Renal cortex interstitium (tissue), 11 donors: Measurements from ENCODE around the gene DIAPH2. TPM values are rescaled to one million over a fixed set of nuclear protein-coding genes. Genes with fewer than 3 reads are reported as not detected.
"Not testable (repeated sequence)": the region's sequence is repeated elsewhere in the genome, so short reads cannot be mapped to it uniquely, and the experiment has no call there.

Experiments
- DNase-seq, 11 donors: peaks; one replicate each; pipeline ENCODE4 v3.0.0-alpha.2; 2013; ENCODE audit warnings: low read depth in 9 of 11, low spot score in 4 of 11; ENCODE audit errors: extremely low read depth in 1 of 11
- polyA plus RNA-seq, 3 donors: library from polyadenylated mRNA; unstranded; fragments of 120-200 nt; gene quantifications; one replicate each; pipeline ENCODE4 v1.2.1, GENCODE V29; 2013; ENCODE audit not compliant: insufficient read length in 3 of 3

Gene DIAPH2
- polyA plus RNA-seq, 3 donors = 7.8 to 8.9 (median 8.7) TPM

GRCh38 chrX:97387004-97387403 lies 702.4 kb downstream of the DIAPH2 start:
- DNase-seq = no peak

- no peak for DNase-seq
Measured at GRCh38 chrX:97389761-97390192, 705.1 kb downstream of the DIAPH2 start.

DNA sequence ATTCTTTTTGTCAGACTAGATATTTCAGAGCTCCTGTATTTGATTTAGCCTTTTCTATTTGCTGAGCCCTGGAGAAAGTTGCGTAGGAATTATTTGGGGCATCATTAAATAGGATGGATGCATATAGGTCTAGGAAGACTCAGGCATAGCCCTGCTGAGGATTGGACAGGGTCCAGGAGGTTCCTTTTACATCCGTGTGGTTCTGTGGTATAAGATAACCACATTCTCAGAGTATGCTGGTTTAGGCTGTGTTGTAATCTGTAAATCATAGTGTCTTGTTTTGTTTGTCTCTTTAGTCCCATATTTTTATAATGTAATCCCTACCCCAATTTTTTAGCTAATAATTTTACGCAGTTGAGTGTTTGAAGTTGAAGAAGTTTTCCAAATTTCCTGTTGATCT lies 712.7 kb downstream of the DIAPH2 start:
- no peak for DNase-seq

DNA sequence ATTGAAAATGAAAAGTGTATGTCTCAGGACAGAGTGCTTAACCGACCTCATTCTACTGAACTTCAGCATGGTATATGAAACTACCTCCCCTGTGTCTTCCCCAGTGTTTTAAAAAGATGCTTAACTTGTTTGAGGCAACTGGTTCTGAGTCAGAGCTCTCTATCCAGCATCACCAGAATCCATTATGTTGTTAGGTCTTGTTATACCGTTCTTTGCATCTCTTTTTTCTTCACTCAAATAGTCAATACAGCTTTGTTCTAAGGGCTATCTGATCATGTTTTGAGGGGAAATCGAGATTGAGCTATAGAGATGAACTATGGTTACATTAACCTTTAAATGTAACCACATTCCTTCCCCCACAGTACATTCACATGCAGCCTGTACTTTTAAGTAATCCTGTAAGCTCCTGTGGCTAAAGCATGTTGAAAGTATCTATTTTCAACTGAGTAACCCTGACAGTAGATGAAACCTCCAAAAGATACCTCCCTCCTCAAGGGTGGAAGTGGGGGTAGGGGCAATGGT lies 713.4 kb downstream of the DIAPH2 start:
- no peak for DNase-seq

DNA sequence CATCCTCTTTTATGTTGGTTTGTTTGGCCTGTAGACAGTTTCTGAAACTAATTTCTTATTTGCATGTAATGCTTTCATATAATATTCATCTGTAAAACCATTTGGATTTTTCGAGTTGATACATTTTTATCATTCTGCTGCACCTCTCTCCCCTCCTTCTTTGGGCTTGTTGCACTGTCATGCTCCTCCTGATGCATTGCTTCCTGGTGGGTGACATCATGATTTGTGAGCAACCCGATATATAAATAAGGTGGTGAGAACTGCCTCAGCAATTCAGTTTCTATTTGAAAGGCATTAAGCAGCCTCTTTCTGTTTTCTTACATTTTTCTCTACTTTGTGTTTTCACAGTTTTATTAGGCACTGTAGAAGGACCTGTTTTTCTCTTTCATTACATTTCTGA lies 714.8 kb downstream of the DIAPH2 start:
- DNase-seq = no peak

DNA sequence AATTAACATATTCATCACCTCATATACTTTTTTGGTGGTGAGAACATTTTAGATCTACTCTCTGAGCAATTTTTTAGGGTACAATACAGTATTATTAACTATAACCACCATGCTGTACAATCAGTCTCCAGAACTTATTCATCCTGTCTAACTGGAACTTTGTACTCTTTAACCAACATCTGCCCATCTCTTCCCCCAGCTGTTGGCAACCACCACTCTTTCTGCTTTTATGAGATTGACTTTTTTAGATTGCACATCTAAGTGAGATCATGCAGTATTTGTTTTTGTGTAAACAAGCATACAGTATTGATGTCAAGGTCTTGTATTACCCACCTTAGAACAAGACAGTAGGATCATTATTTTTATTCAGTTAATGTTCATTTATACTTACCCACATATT lies 715.9 kb downstream of the DIAPH2 start:
- DNase-seq = no peak

- no peak for DNase-seq
Measured at GRCh38 chrX:97401154-97401553, 716.5 kb downstream of the DIAPH2 start.

- DNase-seq = no peak
Measured at GRCh38 chrX:97401586-97402136, 717.0 kb downstream of the DIAPH2 start.

DNA sequence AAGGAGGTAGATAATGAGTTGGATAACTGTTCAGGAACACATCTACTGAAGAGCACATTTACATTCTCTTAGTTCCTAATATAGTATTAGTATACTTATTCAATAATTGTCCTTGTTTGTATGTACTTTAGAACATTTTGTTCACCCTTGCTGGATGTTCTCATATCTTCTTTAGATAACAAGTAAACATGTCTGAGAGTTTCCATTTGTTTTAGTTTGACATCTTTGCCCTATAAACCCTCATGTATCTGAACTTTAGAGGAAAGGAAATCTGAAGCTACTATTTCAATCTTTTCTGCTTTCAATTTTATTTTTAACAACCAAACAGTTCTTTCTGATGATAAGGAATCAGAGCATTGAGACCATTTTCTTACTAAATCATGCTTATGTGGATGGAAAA lies 717.7 kb downstream of the DIAPH2 start:
- no peak for DNase-seq

DNA sequence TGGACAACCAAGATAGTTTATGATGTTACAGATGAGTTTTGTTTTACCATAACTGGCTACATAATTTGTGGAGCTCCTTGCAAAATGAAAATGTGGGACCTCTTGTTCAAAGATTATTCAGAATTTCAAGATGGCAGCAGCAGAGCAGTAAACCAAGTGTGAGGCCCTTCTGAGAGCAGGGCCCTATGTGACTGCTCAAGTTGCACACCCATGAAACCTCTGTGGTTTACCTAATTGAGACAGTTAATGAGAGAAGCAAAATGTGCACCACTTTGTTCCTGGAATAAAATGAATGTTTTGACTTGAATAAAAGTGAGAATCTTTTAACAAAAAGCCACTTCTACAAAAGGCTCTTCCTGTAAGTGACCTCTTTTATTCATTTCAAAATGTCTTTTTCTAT lies 718.3 kb downstream of the DIAPH2 start:
- DNase-seq = no peak

- DNase-seq = no peak
Measured at GRCh38 chrX:97405031-97405660, 720.5 kb downstream of the DIAPH2 start.

DNA sequence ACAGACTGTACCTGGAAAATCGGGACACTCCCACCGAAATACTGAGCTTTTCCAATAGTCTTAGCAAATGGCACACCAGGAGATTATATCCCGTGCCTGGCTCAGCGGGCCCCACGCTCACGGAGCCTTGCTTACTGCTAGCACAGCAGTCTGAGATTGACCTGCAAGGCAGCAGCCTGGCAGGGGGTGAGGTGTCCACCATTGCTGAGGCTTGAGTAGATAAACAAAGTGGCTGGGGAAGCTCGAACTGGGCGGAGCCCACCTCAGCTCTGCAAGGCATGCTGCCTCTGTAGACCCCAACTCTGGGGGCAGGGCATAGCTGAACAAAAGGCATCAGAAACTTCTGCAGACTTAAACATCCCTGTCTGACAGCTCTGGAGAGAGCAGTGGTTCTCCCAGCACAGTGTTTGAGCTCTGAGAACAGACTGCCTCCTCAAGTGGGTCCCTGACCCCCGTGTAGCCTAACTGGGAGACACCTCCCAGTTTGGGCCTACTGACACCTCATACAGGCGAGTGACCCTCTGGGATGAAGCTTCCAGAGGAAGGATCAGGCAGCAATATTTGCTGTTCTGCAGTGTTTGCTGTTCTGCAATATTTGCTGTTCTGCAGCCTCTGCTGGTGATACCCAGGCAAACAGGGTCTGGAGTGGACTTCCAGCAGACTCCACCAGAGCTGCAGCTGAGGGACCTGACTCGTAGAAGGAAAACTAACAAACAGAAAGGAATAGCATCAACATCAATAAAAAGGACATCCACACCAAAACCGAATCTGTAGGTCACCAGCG lies 725.2 kb downstream of the DIAPH2 start:
- not testable (repeated sequence) for DNase-seq

- DNase-seq = no peak
Measured at GRCh38 chrX:97416461-97416860, 731.8 kb downstream of the DIAPH2 start.

DNA sequence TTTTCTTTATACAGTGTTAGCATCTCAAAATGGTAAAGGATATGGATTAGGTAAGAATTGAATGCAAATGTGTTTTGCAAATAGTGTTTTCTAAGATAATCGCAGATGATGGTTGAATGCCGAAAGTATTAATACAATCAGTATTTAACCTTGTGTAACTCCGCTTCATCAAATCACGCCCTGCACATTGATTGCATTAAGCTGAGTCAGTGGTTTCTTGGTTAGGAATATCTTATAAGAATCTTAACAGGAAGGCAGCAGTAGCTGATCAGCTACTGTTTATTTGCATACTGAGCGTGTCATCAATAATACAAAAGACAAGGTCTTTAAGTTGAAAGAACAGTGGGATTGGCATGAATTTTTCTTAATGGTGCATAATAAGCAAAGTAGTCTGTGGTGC lies 744.5 kb downstream of the DIAPH2 start:
- no peak for DNase-seq

- no peak for DNase-seq
Measured at GRCh38 chrX:97431281-97431680, 746.6 kb downstream of the DIAPH2 start.

- DNase-seq = no peak
Measured at GRCh38 chrX:97446298-97446882, 761.7 kb downstream of the DIAPH2 start.

DNA sequence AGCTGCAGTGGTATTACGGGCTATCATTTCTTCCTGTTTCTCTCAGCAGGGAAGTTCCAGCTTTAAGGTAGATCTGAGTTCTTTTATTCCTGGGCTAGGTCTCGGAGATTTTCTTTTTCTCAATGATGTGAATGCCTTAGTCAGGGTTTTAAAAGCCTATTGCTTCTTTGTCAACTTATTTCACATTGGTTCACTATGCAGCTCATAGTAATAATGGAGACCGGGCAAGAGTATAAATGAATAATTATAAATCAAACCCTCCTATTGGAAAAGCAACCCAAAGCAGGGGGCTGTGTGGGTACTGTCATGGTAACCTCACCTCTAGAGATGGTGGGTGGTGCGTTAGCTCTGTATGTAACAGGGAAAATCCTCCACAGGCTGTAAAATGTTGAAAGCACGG lies 762.7 kb downstream of the DIAPH2 start:
- DNase-seq = no peak

- no peak for DNase-seq
Measured at GRCh38 chrX:97452283-97452682, 767.6 kb downstream of the DIAPH2 start.

DNA sequence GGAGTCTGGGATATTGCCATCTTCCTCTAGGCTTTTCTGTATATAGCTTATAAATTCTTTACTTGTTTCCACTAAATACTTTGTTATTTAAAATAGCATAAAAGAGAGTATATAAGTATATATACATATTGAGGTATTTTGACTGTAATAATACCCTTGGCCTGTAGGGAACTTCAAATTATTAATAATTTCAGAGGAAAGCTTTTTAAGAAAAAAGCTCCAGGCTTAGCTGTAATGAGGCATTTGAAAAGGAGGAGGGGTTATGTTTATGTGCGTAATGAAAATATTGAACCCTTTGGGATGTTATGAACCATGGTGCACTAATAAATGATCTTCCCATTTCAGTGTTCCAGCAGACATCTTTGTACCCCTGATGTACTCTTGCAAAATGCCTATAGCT lies 777.1 kb downstream of the DIAPH2 start:
- DNase-seq = no peak

DNA sequence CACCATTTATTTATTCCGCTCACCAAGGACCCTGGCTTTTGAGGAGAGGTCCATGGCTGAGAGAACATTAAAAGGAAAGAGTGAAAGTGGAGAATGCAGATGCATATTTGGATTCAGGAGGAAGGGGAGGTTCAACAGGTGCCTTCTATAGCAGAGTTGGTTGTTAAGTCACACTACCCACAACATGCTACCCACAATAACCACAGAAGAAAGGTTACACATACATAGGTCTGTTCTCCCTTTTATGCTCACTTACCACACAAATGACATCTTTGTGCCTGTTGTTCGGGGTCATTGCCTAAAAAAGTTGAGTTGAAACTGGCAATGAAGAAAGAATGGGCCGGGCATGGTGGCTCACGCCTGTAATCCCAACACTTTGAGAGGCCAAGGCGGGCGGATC lies 786.4 kb downstream of the DIAPH2 start:
- DNase-seq = no peak
